ENCODE data around the gene KRT6C. TPM values are rescaled to one million over a fixed set of nuclear protein-coding genes. Genes with fewer than 3 reads are reported as not detected.

KRT6C gene
- total and polyA plus RNA-seq, 9 donors = 0.17 TPM; not detected in 8

- Histone ChIP-seq H3K27ac (no peak overlapping the region), H3K9me3 (no peaks in the 10 kb centered on the region), H3K4me3 (no peak overlapping the region), H3K4me1 (ENCODE audit: insufficient read depth) (no peaks in the 10 kb centered on the region), H3K36me3 (no peaks in the 10 kb centered on the region), H3K27me3 (no peaks in the 10 kb centered on the region)
- 40 to 68% (median 61%) methylated on average over 10 of the region's 10 CpGs for WGBS, 3 donors
- intact Hi-C loops (cut with DNase I) = no loop called here
- no peak for DNase-seq
- TF ChIP-seq CTCF (IDR thresholded peaks at IDR 0.05) (no peak), EP300 (IDR thresholded peaks at IDR 0.05) (no peak), POLR2A (IDR thresholded peaks at IDR 0.05) (no peak)
These were observed 28.7 kb downstream of the KRT6C start for GRCh38 chr12:52444647-52445595.

GRCh38 chr12:52443966-52444365, 29.6 kb downstream of the KRT6C start:
- H3K27me3 ChIP-seq = no peaks in the 10 kb centered on the region
- TF ChIP-seq EP300 (IDR thresholded peaks at IDR 0.05) (no peak), CTCF (IDR thresholded peaks at IDR 0.05) (no peak), POLR2A (IDR thresholded peaks at IDR 0.05) (no peak)
- H3K4me1 ChIP-seq (ENCODE audit: insufficient read depth) = no peaks in the 10 kb centered on the region
- no peaks in the 10 kb centered on the region for H3K36me3 ChIP-seq
- no peak overlapping the region for H3K27ac ChIP-seq
- DNase-seq = no peak
- H3K9me3 ChIP-seq = no peaks in the 10 kb centered on the region
- intact Hi-C loops (cut with DNase I) = no loop called here
- 47 to 64% (median 51%) methylated on average over 3 of the region's 3 CpGs for WGBS, 3 donors
- H3K4me3 ChIP-seq = no peak overlapping the region

GRCh38 chr12:52442600-52443061, 31.0 kb downstream of the KRT6C start:
- Histone ChIP-seq H3K9me3 (no peaks in the 10 kb centered on the region), H3K4me3 (no peak overlapping the region), H3K36me3 (no peaks in the 10 kb centered on the region), H3K27me3 (no peaks in the 10 kb centered on the region), H3K27ac (no peak overlapping the region), H3K4me1 (ENCODE audit: insufficient read depth) (no peaks in the 10 kb centered on the region)
- no peak for TF ChIP-seq CTCF (IDR thresholded peaks at IDR 0.05)
- TF ChIP-seq POLR2A (IDR thresholded peaks at IDR 0.05) = no peak
- TF ChIP-seq EP300 (IDR thresholded peaks at IDR 0.05) = no peak
- intact Hi-C loops (cut with DNase I) = no loop called here
- 14 to 19% (median 18%) methylated on average over 6 of the region's 6 CpGs for WGBS, 3 donors
- DNase-seq = no peak

GRCh38 chr12:52441320-52441911, 32.2 kb downstream of the KRT6C start:
- H3K9me3 ChIP-seq = no peaks in the 10 kb centered on the region
- no peaks in the 10 kb centered on the region for H3K27me3 ChIP-seq
- WGBS, 3 donors = 42 to 53% (median 43%) methylated on average over 9 of the region's 9 CpGs
- TF ChIP-seq CTCF (IDR thresholded peaks at IDR 0.05) = no peak
- no peak for TF ChIP-seq EP300 (IDR thresholded peaks at IDR 0.05)
- no peak for TF ChIP-seq POLR2A (IDR thresholded peaks at IDR 0.05)
- H3K36me3 ChIP-seq = no peaks in the 10 kb centered on the region
- no peak overlapping the region for H3K27ac ChIP-seq
- intact Hi-C loops (cut with DNase I) = no loop called here
- H3K4me3 ChIP-seq = no peak overlapping the region
- H3K4me1 ChIP-seq (ENCODE audit: insufficient read depth) = no peaks in the 10 kb centered on the region
- no peak for DNase-seq
